Aorta (tissue), 5 donors: ENCODE data around the gene AGAP1. TPM values are rescaled to one million over a fixed set of nuclear protein-coding genes. Genes with fewer than 3 reads are reported as not detected.

Source experiments
- ATAC-seq: fragments of 200-7000 bp; cut with Tn5 transposase; one replicate; pipeline ENCODE4 v1.9.1; 2022; ENCODE audit warnings: moderate library complexity; ENCODE audit not compliant: low FRiP score
- DNase-seq, 2 donors: peaks; one replicate each; pipeline ENCODE4 v3.0.0-alpha.2; 2020
- H3K27ac ChIP-seq, 2 donors: one replicate each; pipeline ENCODE4 v1.5.1; 2013; ENCODE audit warnings: low read length in 2 of 2, mild to moderate bottlenecking in 2 of 2, moderate library complexity in 2 of 2, control low read depth in 1 of 2, inconsistent platforms in 1 of 2, low read depth in 1 of 2
- H3K27me3 ChIP-seq, 2 donors: one replicate each; pipeline ENCODE4 v1.6.1; 2013; ENCODE audit warnings: control low read depth in 1 of 2, low read length in 1 of 2, mild to moderate bottlenecking in 1 of 2, moderate library complexity in 1 of 2; ENCODE audit not compliant: insufficient read depth in 2 of 2, control insufficient read depth in 1 of 2
- H3K36me3 ChIP-seq, 2 donors: one replicate each; pipeline ENCODE4 v1.6.1; 2013; ENCODE audit warnings: control low read depth in 1 of 2, low read length in 1 of 2, mild to moderate bottlenecking in 1 of 2; ENCODE audit not compliant: insufficient read depth in 2 of 2, control insufficient read depth in 1 of 2
- H3K4me1 ChIP-seq, 2 donors: one replicate each; pipeline ENCODE4 v1.6.1; 2013; ENCODE audit warnings: low read length in 2 of 2, control low read depth in 1 of 2, mild to moderate bottlenecking in 1 of 2, moderate library complexity in 1 of 2; ENCODE audit not compliant: insufficient read depth in 2 of 2, control insufficient read depth in 1 of 2
- H3K4me3 ChIP-seq, 2 donors: one replicate each; pipeline ENCODE4 v1.5.1; 2013; ENCODE audit warnings: low read length in 2 of 2, control low read depth in 1 of 2, mild to moderate bottlenecking in 1 of 2
- H3K9me3 ChIP-seq: one replicate; pipeline ENCODE4 v1.6.1; 2013; ENCODE audit warnings: mild to moderate bottlenecking, low read length; ENCODE audit not compliant: control insufficient read depth
- WGBS, 2 donors: extraction: QIAGEN DNeasy Blood & Tissue Kit; methylation state at CpG; one replicate each; pipeline ENCODE4 v1.1.7; 2013; 5-methylcytosine and 5-hydroxymethylcytosine counted together
- intact Hi-C, 2 donors: fragments of 100-400 bp; cut with DNase I; formaldehyde crosslinking; loops; one replicate each; pipeline versions ENCODE4 v1.14.2 to v1.15.0; 2022
- polyA plus RNA-seq, 2 donors: library from polyadenylated mRNA; stranded (reverse); fragments of 200-250 nt; gene quantifications; one replicate each; pipeline ENCODE4 v1.2.3, GENCODE V29; 2013
- total RNA-seq, 2 donors: library from RNA; stranded (reverse); fragmentation: NEBNext Ultra II Directional; extraction: Animal tissue kit (Norgen Biotek cat#: 25700); gene quantifications; one replicate each; pipeline ENCODE4 v1.2.1, GENCODE V29; 2021
- donor health status: healthy with polysubstance abuse.
- donor health status: Bipolar disorder and iron deficiency.
- donor health status: DM: no; HTN: no; CAD: no.
- donor health status: DM: no; HTN: no; CAD: no.
- donor health status: DM: yes; HTN: yes; CAD: no.

AGAP1 gene
- total and polyA plus RNA-seq, 4 donors: 3.0 to 32.7 (median 12.7) TPM

DNA sequence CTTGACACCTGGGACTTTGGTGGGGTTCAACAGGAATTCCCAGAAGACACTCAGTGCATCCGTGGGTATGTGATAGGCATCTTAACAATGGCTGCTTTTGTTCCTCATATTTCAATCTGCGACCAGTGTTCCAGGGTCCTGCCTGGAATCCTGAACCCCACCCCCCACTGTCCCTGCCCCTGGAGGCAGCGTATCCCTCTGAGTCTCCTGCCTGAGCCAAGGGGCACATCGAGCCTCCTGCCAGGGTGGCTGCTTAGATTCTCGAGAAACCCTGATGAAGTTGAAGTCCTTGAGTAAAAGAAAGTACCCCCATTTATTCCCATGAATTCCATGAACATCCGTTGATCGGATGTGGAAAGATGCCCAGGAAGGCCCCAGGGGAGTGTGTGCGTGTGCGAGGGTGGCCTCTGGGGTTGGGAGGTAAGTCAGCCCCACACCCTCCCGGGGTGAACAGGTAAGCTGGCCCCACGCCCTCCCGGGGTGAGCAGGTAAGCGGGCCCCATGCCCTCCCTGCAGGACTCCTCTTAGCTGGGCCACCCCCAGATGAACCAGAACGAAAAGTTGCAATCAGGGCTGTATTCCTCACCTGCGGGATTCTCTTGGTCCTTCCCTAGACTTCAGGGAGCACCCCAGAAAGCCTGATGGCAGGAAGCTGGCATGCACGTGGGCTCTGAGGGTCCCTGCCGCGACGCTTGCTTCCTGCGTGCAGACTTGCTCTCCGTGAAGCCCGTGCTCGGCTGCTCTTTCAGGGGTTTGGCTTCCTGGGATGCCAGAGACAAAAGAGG lies 253.3 kb downstream of the AGAP1 start:
- peak in 1 of 2 donors; percentile 43 for DNase-seq
- WGBS, 2 donors: 93 to 95% methylated on average over 23 of the region's 23 CpGs
- no peak for ATAC-seq
- intact Hi-C loops: loop anchor here (2.0 to 5.0 kb wide), 3 partner anchors 150 to 610 kb away; no protein-coding TSS in a partner anchor
- H3K27me3 ChIP-seq: no peaks in the 10 kb centered on the region
- no peaks in the 10 kb centered on the region for H3K9me3 ChIP-seq
- H3K27ac ChIP-seq: no peak overlapping the region
- peaks cover 0 to 3% of the 10 kb centered on the region in 2 donors for H3K36me3 ChIP-seq
- no peak overlapping the region for H3K4me3 ChIP-seq
- no peaks in the 10 kb centered on the region for H3K4me1 ChIP-seq

- DNase-seq (no peak), ATAC-seq (no peak)
- H3K36me3 ChIP-seq: peaks cover 0 to 3% of the 10 kb centered on the region in 2 donors
- H3K27ac ChIP-seq: no peak overlapping the region
- H3K27me3 ChIP-seq: no peaks in the 10 kb centered on the region
- WGBS, 2 donors: 74% methylated on average over 6 of the region's 6 CpGs
- H3K4me3 ChIP-seq: no peak overlapping the region
- no peaks in the 10 kb centered on the region for H3K9me3 ChIP-seq
- no peaks in the 10 kb centered on the region for H3K4me1 ChIP-seq
- intact Hi-C loops: loop anchor here (2.0 to 5.0 kb wide), 3 partner anchors 150 to 610 kb away; no protein-coding TSS in a partner anchor
Measured at GRCh38 chr2:235747786-235748091, 253.9 kb downstream of the AGAP1 start.

DNA sequence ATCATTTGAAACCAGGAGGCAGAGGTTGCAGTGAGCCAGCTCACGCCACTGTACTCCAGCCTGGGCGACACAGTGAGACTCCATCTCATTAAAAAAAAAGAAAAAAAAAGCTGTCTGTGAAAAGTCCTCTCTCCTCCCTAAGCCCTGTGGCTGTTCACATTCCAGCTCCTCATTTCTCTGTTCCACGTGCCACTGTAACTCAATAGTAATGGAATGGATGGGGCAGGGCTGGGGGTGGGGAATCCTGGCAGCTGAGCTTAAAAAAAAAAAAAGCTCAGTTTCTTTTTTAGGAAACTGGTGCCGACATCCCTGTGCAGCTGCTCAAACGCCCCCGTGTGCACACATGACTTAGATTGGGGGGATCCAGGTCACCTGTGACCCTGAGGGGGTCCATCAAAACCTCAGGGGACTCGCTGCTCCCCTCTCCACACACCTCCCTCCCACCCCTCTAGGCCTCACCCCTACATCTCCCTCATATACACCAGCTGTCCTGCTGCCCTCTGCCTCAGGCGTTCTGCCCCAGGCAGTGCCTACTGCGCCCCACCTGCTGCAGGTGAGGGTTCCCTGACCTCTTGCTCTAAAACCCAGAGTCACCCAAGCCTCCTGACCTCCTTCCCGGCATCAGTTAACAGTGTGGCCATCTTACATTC lies 255.4 kb downstream of the AGAP1 start:
- intact Hi-C loops: loop anchor here (5.0 kb wide), 2 partner anchors 152 to 612 kb away; no protein-coding TSS in a partner anchor
- peak in 1 of 2 donors; percentile 21 for DNase-seq
- H3K27me3 ChIP-seq: no peaks in the 10 kb centered on the region
- no peaks in the 10 kb centered on the region for H3K9me3 ChIP-seq
- H3K4me3 ChIP-seq: no peak overlapping the region
- H3K27ac ChIP-seq: no peak overlapping the region
- no peaks in the 10 kb centered on the region for H3K4me1 ChIP-seq
- peaks cover 0 to 3% of the 10 kb centered on the region in 2 donors for H3K36me3 ChIP-seq
- WGBS, 2 donors: 55 to 58% methylated on average over 10 of the region's 10 CpGs
- no peak for ATAC-seq

DNA sequence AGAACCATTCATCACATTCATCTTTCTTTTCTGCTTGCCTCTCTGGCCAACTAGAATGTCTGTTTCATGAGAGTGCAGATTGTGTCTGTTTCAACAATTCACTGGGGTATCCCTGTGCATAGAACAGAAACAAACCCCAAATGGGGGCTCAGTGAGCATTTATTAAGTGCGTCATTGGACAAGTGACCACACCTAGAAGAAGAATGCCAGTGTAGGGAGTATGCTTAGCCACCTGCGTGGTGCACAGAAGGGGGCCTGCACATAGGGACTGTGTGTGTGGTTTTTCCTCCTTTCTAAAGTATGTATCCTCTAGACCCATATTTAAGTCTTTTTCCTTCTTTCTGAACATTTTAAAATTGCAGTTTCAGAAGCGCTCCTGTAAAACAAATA lies 255.9 kb downstream of the AGAP1 start:
- Histone ChIP-seq H3K9me3 (no peaks in the 10 kb centered on the region), H3K4me1 (no peaks in the 10 kb centered on the region), H3K4me3 (no peak overlapping the region), H3K36me3 (peaks cover 0 to 3% of the 10 kb centered on the region in 2 donors), H3K27ac (no peak overlapping the region), H3K27me3 (no peaks in the 10 kb centered on the region)
- intact Hi-C loops: loop anchor here (5.0 kb wide), 2 partner anchors 152 to 612 kb away; no protein-coding TSS in a partner anchor
- WGBS, 2 donors: 95 to 97% methylated on average over 3 of the region's 3 CpGs
- DNase-seq (no peak), ATAC-seq (no peak)

GRCh38 chr2:235752846-235753245 lies 259.0 kb downstream of the AGAP1 start:
- WGBS, 2 donors: 85 to 95% methylated on average over 4 of the region's 4 CpGs
- Histone ChIP-seq H3K4me1 (no peaks in the 10 kb centered on the region), H3K36me3 (peaks cover 0 to 3% of the 10 kb centered on the region in 2 donors), H3K9me3 (no peaks in the 10 kb centered on the region), H3K4me3 (no peak overlapping the region), H3K27ac (no peak overlapping the region), H3K27me3 (no peaks in the 10 kb centered on the region)
- DNase-seq (peak in 1 of 2 donors; percentile 17), ATAC-seq (no peak)
- intact Hi-C loops: no loop called here

- Histone ChIP-seq H3K36me3 (peaks cover 0 to 3% of the 10 kb centered on the region in 2 donors), H3K27ac (no peak overlapping the region), H3K27me3 (no peaks in the 10 kb centered on the region), H3K4me1 (no peaks in the 10 kb centered on the region), H3K4me3 (no peak overlapping the region), H3K9me3 (no peaks in the 10 kb centered on the region)
- no peak for ATAC-seq
- DNase-seq: peak in 1 of 2 donors; percentile 32
- intact Hi-C loops: no loop called here
- 87 to 88% methylated on average over 21 of the region's 21 CpGs for WGBS, 2 donors
Measured at GRCh38 chr2:235754357-235755207, 260.7 kb downstream of the AGAP1 start.

GRCh38 chr2:235756491-235756890 lies 262.6 kb downstream of the AGAP1 start:
- WGBS, 2 donors: 85 to 86% methylated on average over 10 of the region's 10 CpGs
- Histone ChIP-seq H3K27ac (no peak overlapping the region), H3K27me3 (no peaks in the 10 kb centered on the region), H3K36me3 (peaks cover 0 to 1% of the 10 kb centered on the region in 2 donors), H3K9me3 (no peaks in the 10 kb centered on the region), H3K4me1 (no peaks in the 10 kb centered on the region), H3K4me3 (no peak overlapping the region)
- intact Hi-C loops: no loop called here
- ATAC-seq (no peak), DNase-seq (no peak)

GRCh38 chr2:235757212-235757611 lies 263.4 kb downstream of the AGAP1 start:
- no peak overlapping the region for H3K4me3 ChIP-seq
- H3K4me1 ChIP-seq: no peaks in the 10 kb centered on the region
- H3K36me3 ChIP-seq: no peaks in the 10 kb centered on the region
- H3K27ac ChIP-seq: no peak overlapping the region
- no peaks in the 10 kb centered on the region for H3K9me3 ChIP-seq
- no peaks in the 10 kb centered on the region for H3K27me3 ChIP-seq
- intact Hi-C loops: no loop called here
- peak in 1 of 2 donors; percentile 23 for DNase-seq
- no peak for ATAC-seq
- 93 to 97% methylated on average over 6 of the region's 6 CpGs for WGBS, 2 donors
